GM18520 (cell line): ENCODE results near the gene PITRM1.
"Not testable (repeated sequence)": the region's sequence is repeated elsewhere in the genome, so short reads cannot be mapped to it uniquely, and the experiment has no call there.

ENCODE experiments used
- ATAC-seq: cut with Tn5 transposase; IDR thresholded peaks from one replicate; pipeline ENCODE4 v1.9.1; 2021; ENCODE audit not compliant: unreplicated experiment

The PITRM1 gene

GRCh38 chr10:3123571-3124411 lies 48.8 kb downstream of the PITRM1 start:
- ATAC-seq = no peak

GRCh38 chr10:3122486-3123205 lies 49.9 kb downstream of the PITRM1 start:
- no peak for ATAC-seq

GRCh38 chr10:3122034-3122433 lies 50.5 kb downstream of the PITRM1 start:
- ATAC-seq = no peak

- ATAC-seq = no peak
Observed at GRCh38 chr10:3119796-3120459, 52.7 kb downstream of the PITRM1 start.

- ATAC-seq = no peak
Observed at GRCh38 chr10:3118641-3119091, 53.9 kb downstream of the PITRM1 start.

GRCh38 chr10:3117486-3117885 lies 55.1 kb downstream of the PITRM1 start:
- no peak for ATAC-seq

GRCh38 chr10:3116508-3117100 lies 56.0 kb downstream of the PITRM1 start:
- no peak for ATAC-seq

- no peak for ATAC-seq
Observed at GRCh38 chr10:3115685-3116084, 56.9 kb downstream of the PITRM1 start.

- no peak for ATAC-seq
Observed at GRCh38 chr10:3113343-3113720, 59.2 kb downstream of the PITRM1 start.

GRCh38 chr10:3111621-3112163 lies 60.9 kb downstream of the PITRM1 start:
- no peak for ATAC-seq

GRCh38 chr10:3110782-3111620 lies 61.6 kb downstream of the PITRM1 start:
- no peak for ATAC-seq

GRCh38 chr10:3109633-3110032 lies 62.9 kb downstream of the PITRM1 start:
- ATAC-seq = no peak

- ATAC-seq = no peak
Observed at GRCh38 chr10:3109196-3109595, 63.4 kb downstream of the PITRM1 start.

- no peak for ATAC-seq
Observed at GRCh38 chr10:3108575-3109105, 63.9 kb downstream of the PITRM1 start.

- ATAC-seq = no peak
Observed at GRCh38 chr10:3108033-3108432, 64.5 kb downstream of the PITRM1 start.

- no peak for ATAC-seq
Observed at GRCh38 chr10:3107426-3107961, 65.1 kb downstream of the PITRM1 start.

- no peak for ATAC-seq
Observed at GRCh38 chr10:3106928-3107425, 65.6 kb downstream of the PITRM1 start.

GRCh38 chr10:3106328-3106727 lies 66.3 kb downstream of the PITRM1 start:
- ATAC-seq = not testable (repeated sequence)

GRCh38 chr10:3105905-3106304 lies 66.7 kb downstream of the PITRM1 start:
- no peak for ATAC-seq
